ENCODE measurements around the gene XRCC1.

The XRCC1 gene

DNA sequence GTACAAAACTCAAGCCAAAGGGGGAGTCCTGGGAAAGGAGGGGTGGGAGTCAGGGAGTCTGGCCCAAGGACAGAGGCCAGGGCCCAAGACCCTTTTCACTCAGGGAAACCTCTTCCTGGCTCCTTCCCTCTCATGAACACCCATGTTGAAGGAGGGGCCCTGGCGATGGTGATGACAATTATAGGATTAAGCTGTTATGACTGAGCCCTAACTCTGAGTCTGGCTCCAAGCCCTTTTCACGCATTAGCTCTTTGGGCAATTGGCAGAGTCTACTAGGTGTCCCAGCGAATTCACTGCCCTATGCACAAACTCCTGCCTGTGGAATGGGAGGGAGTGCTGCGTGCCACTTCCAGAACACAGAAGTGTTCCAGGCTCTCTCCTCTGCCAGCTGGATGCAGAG is 21.7 kb downstream of the XRCC1 start:
- Histone ChIP-seq H3K9me3 (ENCODE audit: control insufficient read depth, low read length) (no peaks in the 10 kb centered on the region), H3K23ac (ENCODE audit: low read length in 2 of 2) (no peak overlapping the region), H3K4me1 (ENCODE audit: control insufficient read depth, insufficient read depth, low read depth, low read length) (no peaks in the 10 kb centered on the region), H3K4me3 (ENCODE audit: insufficient read depth in 1 of 2, low read depth in 1 of 2, low read length in 2 of 2) (no peak overlapping the region), H3K27me3 (ENCODE audit: control insufficient read depth in 1 of 2, insufficient read depth in 1 of 2, low read length in 2 of 2) (no peaks in the 10 kb centered on the region), H2BK12ac (ENCODE audit: low read length in 2 of 2) (no peak overlapping the region), H3K18ac (ENCODE audit: low read depth in 1 of 2, low read length in 2 of 2) (no peak overlapping the region), H2AK5ac (ENCODE audit: low read length, severe bottlenecking) (no peak overlapping the region), H3K4ac (ENCODE audit: low read depth in 1 of 2, low read length in 2 of 2) (no peak overlapping the region), H3K79me1 (replicated peaks; ENCODE audit: low read length, poor library complexity, severe bottlenecking) (peaks cover 31% of the 10 kb centered on the region), H4K91ac (ENCODE audit: low read length) (no peak overlapping the region), H2AFZ (ENCODE audit: low read depth, low read length) (no peak overlapping the region), H4K8ac (ENCODE audit: low read length) (no peak overlapping the region), H3K9ac (ENCODE audit: low read length) (no peak overlapping the region), H2BK15ac (ENCODE audit: low read depth, poor library complexity, severe bottlenecking) (no peak overlapping the region), H3K27ac (ENCODE audit: low read length, poor library complexity, severe bottlenecking) (no peak overlapping the region), H2BK120ac (ENCODE audit: low read depth, low read length) (no peak overlapping the region), H3K14ac (ENCODE audit: low read length in 2 of 2) (no peak overlapping the region), H3K4me2 (ENCODE audit: low read length, poor library complexity, severe bottlenecking) (no peak overlapping the region), H3K36me3 (ENCODE audit: control insufficient read depth in 1 of 2, insufficient read depth in 2 of 2, low read depth in 1 of 2, low read length in 2 of 2) (peaks cover 59 to 63% of the 10 kb centered on the region in 2 experiments), H2BK5ac (ENCODE audit: low read depth, low read length, poor library complexity, severe bottlenecking) (no peak overlapping the region)
- 98% methylated on average over 4 of the region's 4 CpGs for WGBS
- no peak for DNase-seq

DNA sequence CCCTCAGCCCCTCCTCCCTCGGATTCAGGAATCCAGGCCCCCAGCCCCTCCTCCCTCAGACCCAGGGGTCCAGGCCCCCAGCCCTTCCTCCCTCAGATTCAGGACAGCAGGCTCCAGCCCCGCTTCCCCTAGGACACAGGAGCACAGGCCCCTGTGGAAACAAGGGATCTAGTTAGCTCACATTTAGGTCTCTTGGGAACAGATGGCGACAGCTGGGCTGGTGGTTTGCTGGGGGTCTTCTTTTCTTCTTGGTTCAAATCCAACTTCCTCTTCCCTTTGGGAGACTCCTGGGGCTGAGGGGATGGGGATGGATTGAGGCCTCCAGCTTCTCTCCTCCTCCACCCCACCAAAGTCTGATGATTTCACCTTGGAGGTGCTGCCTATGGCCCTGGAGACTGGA is 22.7 kb downstream of the XRCC1 start:
- no peak overlapping the region for H4K8ac ChIP-seq (ENCODE audit: low read length)
- no peaks in the 10 kb centered on the region for H3K27me3 ChIP-seq (ENCODE audit: control insufficient read depth in 1 of 2, insufficient read depth in 1 of 2, low read length in 2 of 2)
- no peaks in the 10 kb centered on the region for H3K4me1 ChIP-seq (ENCODE audit: control insufficient read depth, insufficient read depth, low read depth, low read length)
- peaks cover 54 to 58% of the 10 kb centered on the region in 2 experiments for H3K36me3 ChIP-seq (ENCODE audit: control insufficient read depth in 1 of 2, insufficient read depth in 2 of 2, low read depth in 1 of 2, low read length in 2 of 2)
- no peak overlapping the region for H2BK12ac ChIP-seq (ENCODE audit: low read length in 2 of 2)
- H2BK15ac ChIP-seq (ENCODE audit: low read depth, poor library complexity, severe bottlenecking): no peak overlapping the region
- WGBS: 91% methylated on average over 3 of the region's 3 CpGs
- H3K4me2 ChIP-seq (ENCODE audit: low read length, poor library complexity, severe bottlenecking): no peak overlapping the region
- no peak overlapping the region for H2BK5ac ChIP-seq (ENCODE audit: low read depth, low read length, poor library complexity, severe bottlenecking)
- H2AFZ ChIP-seq (ENCODE audit: low read depth, low read length): no peak overlapping the region
- H2AK5ac ChIP-seq (ENCODE audit: low read length, severe bottlenecking): no peak overlapping the region
- DNase-seq: no peak
- H3K4me3 ChIP-seq (ENCODE audit: insufficient read depth in 1 of 2, low read depth in 1 of 2, low read length in 2 of 2): no peak overlapping the region
- H3K14ac ChIP-seq (ENCODE audit: low read length in 2 of 2): no peak overlapping the region
- H3K79me1 ChIP-seq (replicated peaks; ENCODE audit: low read length, poor library complexity, severe bottlenecking): peaks cover 31% of the 10 kb centered on the region
- H2BK120ac ChIP-seq (ENCODE audit: low read depth, low read length): no peak overlapping the region
- H3K23ac ChIP-seq (ENCODE audit: low read length in 2 of 2): no peak overlapping the region
- H3K4ac ChIP-seq (ENCODE audit: low read depth in 1 of 2, low read length in 2 of 2): no peak overlapping the region
- H4K91ac ChIP-seq (ENCODE audit: low read length): no peak overlapping the region
- H3K9me3 ChIP-seq (ENCODE audit: control insufficient read depth, low read length): no peaks in the 10 kb centered on the region
- no peak overlapping the region for H3K27ac ChIP-seq (ENCODE audit: low read length, poor library complexity, severe bottlenecking)
- H3K9ac ChIP-seq (ENCODE audit: low read length): no peak overlapping the region
- H3K18ac ChIP-seq (ENCODE audit: low read depth in 1 of 2, low read length in 2 of 2): no peak overlapping the region

DNA sequence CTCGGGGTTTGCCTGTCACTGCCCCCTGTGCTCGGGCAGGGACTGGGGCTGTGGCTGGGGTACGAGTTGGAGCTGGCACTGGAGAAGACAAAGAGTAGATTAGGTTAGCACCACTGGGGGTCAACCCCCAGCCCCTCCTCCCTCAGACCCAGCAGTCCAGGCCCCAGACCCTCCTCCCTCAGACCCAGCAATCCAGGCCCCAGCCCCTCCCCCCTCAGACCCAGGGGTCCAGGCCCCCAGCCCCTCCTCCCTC is 23.2 kb downstream of the XRCC1 start:
- no peak overlapping the region for H2BK120ac ChIP-seq (ENCODE audit: low read depth, low read length)

DNA sequence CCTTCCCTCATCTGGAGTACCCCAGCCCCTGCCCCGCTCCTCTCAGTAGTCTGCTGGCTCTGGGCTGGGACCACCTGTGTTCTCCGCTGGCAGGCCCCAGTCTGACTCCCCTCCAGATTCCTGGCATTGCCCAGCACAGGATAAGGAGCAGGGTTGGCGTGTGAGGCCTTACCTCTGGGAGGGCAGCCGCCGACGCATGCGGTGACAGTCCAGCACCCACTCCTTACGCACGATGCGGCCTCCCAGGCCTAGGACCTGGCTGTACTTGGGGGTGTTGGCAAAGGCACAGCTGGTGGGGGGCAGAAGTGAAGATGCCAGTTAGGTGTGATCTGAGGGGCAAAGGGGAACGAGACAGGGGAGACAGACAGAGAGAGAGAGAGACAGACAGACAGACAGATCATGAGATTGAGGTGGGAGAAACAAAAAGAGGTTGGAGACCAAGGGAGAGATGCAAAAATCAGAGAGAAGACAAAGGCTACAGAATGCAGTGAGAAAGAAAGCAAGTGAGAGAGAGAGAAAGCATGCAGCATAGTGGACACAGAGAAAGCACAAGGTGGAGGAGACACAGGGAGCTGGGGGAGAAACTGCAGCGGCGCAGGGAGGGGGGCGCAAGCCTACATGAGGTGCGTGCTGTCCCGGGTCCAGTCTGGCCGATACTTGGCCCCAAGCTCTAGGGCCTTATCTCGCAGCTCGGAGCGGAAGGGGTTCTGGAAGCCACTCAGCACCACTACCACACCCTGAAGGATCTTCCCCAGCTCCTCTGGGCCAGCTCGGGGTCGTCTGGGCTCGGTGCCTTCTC is 23.7 kb downstream of the XRCC1 start:
- Histone ChIP-seq H2BK15ac (ENCODE audit: low read depth, poor library complexity, severe bottlenecking) (no peak overlapping the region), H3K14ac (ENCODE audit: low read length in 2 of 2) (no peak overlapping the region), H3K36me3 (ENCODE audit: control insufficient read depth in 1 of 2, insufficient read depth in 2 of 2, low read depth in 1 of 2, low read length in 2 of 2) (peaks cover 54 to 65% of the 10 kb centered on the region in 2 experiments), H3K9ac (ENCODE audit: low read length) (no peak overlapping the region), H3K4me1 (ENCODE audit: control insufficient read depth, insufficient read depth, low read depth, low read length) (no peaks in the 10 kb centered on the region), H4K8ac (ENCODE audit: low read length) (no peak overlapping the region), H3K4me3 (ENCODE audit: insufficient read depth in 1 of 2, low read depth in 1 of 2, low read length in 2 of 2) (no peak overlapping the region), H3K9me3 (ENCODE audit: control insufficient read depth, low read length) (no peaks in the 10 kb centered on the region), H3K4me2 (ENCODE audit: low read length, poor library complexity, severe bottlenecking) (no peak overlapping the region), H3K18ac (ENCODE audit: low read depth in 1 of 2, low read length in 2 of 2) (no peak overlapping the region), H3K27ac (ENCODE audit: low read length, poor library complexity, severe bottlenecking) (no peak overlapping the region), H2BK5ac (ENCODE audit: low read depth, low read length, poor library complexity, severe bottlenecking) (no peak overlapping the region), H3K79me1 (replicated peaks; ENCODE audit: low read length, poor library complexity, severe bottlenecking) (peaks cover 31% of the 10 kb centered on the region), H3K23ac (ENCODE audit: low read length in 2 of 2) (no peak overlapping the region), H3K27me3 (ENCODE audit: control insufficient read depth in 1 of 2, insufficient read depth in 1 of 2, low read length in 2 of 2) (no peaks in the 10 kb centered on the region), H2BK12ac (ENCODE audit: low read length in 2 of 2) (no peak overlapping the region), H2AFZ (ENCODE audit: low read depth, low read length) (no peak overlapping the region), H3K4ac (ENCODE audit: low read depth in 1 of 2, low read length in 2 of 2) (no peak overlapping the region), H2BK120ac (ENCODE audit: low read depth, low read length) (no peak overlapping the region), H4K91ac (ENCODE audit: low read length) (no peak overlapping the region), H2AK5ac (ENCODE audit: low read length, severe bottlenecking) (no peak overlapping the region)
- WGBS: 96% methylated on average over 18 of the region's 23 CpGs
- no peak for DNase-seq

More for the DNA sequence above, 23.2 kb downstream of the XRCC1 start:
- Histone ChIP-seq H3K9me3 (ENCODE audit: control insufficient read depth, low read length) (no peaks in the 10 kb centered on the region), H3K14ac (ENCODE audit: low read length in 2 of 2) (no peak overlapping the region), H2AK5ac (ENCODE audit: low read length, severe bottlenecking) (no peak overlapping the region), H3K27ac (ENCODE audit: low read length, poor library complexity, severe bottlenecking) (no peak overlapping the region), H4K8ac (ENCODE audit: low read length) (no peak overlapping the region), H2BK12ac (ENCODE audit: low read length in 2 of 2) (no peak overlapping the region), H3K4me3 (ENCODE audit: insufficient read depth in 1 of 2, low read depth in 1 of 2, low read length in 2 of 2) (no peak overlapping the region), H4K91ac (ENCODE audit: low read length) (no peak overlapping the region), H3K18ac (ENCODE audit: low read depth in 1 of 2, low read length in 2 of 2) (no peak overlapping the region), H3K79me1 (replicated peaks; ENCODE audit: low read length, poor library complexity, severe bottlenecking) (peaks cover 31% of the 10 kb centered on the region), H3K27me3 (ENCODE audit: control insufficient read depth in 1 of 2, insufficient read depth in 1 of 2, low read length in 2 of 2) (no peaks in the 10 kb centered on the region), H3K23ac (ENCODE audit: low read length in 2 of 2) (no peak overlapping the region), H2AFZ (ENCODE audit: low read depth, low read length) (no peak overlapping the region), H3K4ac (ENCODE audit: low read depth in 1 of 2, low read length in 2 of 2) (no peak overlapping the region), H3K9ac (ENCODE audit: low read length) (no peak overlapping the region), H2BK15ac (ENCODE audit: low read depth, poor library complexity, severe bottlenecking) (no peak overlapping the region), H3K36me3 (ENCODE audit: control insufficient read depth in 1 of 2, insufficient read depth in 2 of 2, low read depth in 1 of 2, low read length in 2 of 2) (peaks cover 54 to 62% of the 10 kb centered on the region in 2 experiments), H2BK5ac (ENCODE audit: low read depth, low read length, poor library complexity, severe bottlenecking) (no peak overlapping the region), H3K4me1 (ENCODE audit: control insufficient read depth, insufficient read depth, low read depth, low read length) (no peaks in the 10 kb centered on the region), H3K4me2 (ENCODE audit: low read length, poor library complexity, severe bottlenecking) (no peak overlapping the region)
- DNase-seq: no peak
- 92% methylated on average over 2 of the region's 3 CpGs for WGBS
